RWPE1 (cell line): ENCODE measurements around the gene CAPN11.
A peak's percentile ranks its signal among the peaks of the same experiment; 100 is the strongest.

ENCODE experiments used
- CTCF ChIA-PET: fragments of 350-600 bp; sonication (Branson Sonifier 250); formaldehyde crosslinking; extraction: SDS; loops from one replicate; lab custom pipeline; 2021; lab: Yijun Ruan, JAX
- POLR2A ChIA-PET: fragments of 400-600 bp; formaldehyde crosslinking; extraction: SDS; loops from one replicate; lab custom pipeline; 2020; ENCODE audit warnings: antibody characterized with exemption; ENCODE audit not compliant: low non-redundant PET; lab: Yijun Ruan, JAX
- DNase-seq: peaks from one replicate; pipeline ENCODE4 v3.0.0; 2012; ENCODE audit warnings: low spot score
- H3K27ac ChIP-seq: fragments of 450-650 bp; 2 replicates; pipeline ENCODE4 v1.5.1; 2017
- TF ChIP-seq, protein P1 (sequence below): fragments of 450-650 bp; conservative IDR thresholded peaks from 2 replicates; pipeline ENCODE4 v1.5.1; 2017; ENCODE audit warnings: low read depth, mild to moderate bottlenecking

Gene CAPN11

DNA sequence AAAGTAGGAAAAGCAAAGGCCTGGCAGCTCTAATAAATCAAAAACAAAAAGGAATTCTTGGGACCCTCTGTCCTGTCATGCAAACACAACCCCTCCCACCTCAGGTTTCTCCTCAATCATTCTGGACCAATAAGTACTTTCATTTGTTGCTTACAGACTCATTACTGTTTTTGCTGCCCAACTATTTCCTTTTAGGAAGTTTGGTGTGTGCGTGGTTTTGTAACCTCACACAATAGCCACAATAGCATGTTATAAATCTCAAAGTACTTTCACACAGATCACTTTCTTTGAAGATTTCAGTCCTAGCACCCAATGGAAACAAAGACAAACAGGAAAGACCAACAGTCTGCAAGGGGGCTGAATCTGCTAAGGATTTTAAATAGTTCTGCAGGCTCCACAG is 35.8 kb upstream of the CAPN11 start:
- ChIA-PET CTCF (no interaction called here), POLR2A (no interaction called here)
- TF ChIP-seq, protein P1, sequence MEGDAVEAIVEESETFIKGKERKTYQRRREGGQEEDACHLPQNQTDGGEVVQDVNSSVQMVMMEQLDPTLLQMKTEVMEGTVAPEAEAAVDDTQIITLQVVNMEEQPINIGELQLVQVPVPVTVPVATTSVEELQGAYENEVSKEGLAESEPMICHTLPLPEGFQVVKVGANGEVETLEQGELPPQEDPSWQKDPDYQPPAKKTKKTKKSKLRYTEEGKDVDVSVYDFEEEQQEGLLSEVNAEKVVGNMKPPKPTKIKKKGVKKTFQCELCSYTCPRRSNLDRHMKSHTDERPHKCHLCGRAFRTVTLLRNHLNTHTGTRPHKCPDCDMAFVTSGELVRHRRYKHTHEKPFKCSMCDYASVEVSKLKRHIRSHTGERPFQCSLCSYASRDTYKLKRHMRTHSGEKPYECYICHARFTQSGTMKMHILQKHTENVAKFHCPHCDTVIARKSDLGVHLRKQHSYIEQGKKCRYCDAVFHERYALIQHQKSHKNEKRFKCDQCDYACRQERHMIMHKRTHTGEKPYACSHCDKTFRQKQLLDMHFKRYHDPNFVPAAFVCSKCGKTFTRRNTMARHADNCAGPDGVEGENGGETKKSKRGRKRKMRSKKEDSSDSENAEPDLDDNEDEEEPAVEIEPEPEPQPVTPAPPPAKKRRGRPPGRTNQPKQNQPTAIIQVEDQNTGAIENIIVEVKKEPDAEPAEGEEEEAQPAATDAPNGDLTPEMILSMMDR, result no peak
- H3K27ac ChIP-seq, result no peak overlapping the region
- no peak for DNase-seq

DNA sequence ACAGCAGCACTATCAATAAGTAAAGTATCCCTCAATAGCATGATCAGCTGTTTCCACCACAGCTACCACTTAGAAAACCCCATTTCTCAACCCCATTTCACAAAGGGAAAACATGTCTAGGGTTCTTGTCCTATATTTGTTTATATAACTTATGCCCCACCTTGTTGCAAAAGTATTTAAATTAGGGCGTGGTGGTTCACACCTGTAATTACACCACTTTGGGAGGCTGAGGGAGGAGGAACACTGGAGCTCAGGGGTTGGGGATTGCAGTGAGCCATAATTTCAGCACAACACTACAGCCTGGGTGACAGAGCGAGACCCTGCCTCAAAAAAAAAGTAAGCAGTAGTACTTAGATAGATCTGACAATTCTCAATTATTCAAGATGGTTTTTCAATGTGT is 35.1 kb upstream of the CAPN11 start:
- POLR2A ChIA-PET, result no interaction called here

DNA sequence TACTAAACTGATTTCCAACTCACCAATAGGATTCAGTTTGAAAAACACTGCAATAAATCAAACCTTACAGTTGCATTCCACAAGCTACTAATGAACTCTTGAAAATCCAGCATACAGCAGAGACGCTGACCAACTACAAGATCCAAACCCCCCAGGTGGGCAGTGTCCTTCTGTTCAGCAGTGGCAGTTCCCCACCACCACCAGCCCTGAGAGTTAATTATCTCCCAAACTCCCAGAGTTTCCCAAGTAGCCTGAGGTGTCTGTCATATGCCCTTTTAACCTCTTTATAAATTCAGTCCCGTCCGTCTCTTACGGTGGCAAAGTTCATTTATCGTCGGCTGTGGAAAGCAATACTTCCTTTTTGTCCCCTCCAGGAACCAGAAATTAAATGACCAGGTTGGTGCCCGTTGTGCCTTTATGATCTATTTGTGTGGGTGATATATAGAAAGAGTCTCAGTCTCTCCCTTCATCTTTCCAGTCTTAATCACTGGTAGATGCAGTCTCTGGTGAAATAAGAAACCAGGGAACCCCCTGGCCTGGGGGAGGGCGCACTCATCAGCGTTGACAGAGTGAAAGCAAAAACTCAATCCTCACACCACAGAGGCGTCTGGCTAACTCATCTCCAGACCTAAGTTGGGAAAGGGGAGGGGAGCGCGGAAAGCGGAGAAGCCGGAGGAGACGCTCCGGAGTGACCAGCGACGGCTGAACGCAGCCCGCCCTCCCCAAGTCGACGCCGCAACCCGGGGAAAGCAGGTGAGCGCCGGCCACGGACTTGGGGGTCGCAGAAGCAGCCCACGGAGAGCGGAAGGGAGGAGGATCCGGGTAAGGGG is 32.1 kb upstream of the CAPN11 start:
- ChIA-PET POLR2A (no interaction called here), CTCF (no interaction called here)
- TF ChIP-seq, protein P1, result no peak
- peak; percentile 74 for DNase-seq
- peak overlapping the region; percentile 89 for H3K27ac ChIP-seq

More for the DNA sequence above, 35.1 kb upstream of the CAPN11 start:
- DNase-seq, result no peak
- TF ChIP-seq, protein P1, result no peak
- CTCF ChIA-PET, result interaction anchor here (1.2 kb wide), 1 partner anchor 24 kb away, joined by 3 read pairs; no protein-coding TSS in a partner anchor
- no peak overlapping the region for H3K27ac ChIP-seq

DNA sequence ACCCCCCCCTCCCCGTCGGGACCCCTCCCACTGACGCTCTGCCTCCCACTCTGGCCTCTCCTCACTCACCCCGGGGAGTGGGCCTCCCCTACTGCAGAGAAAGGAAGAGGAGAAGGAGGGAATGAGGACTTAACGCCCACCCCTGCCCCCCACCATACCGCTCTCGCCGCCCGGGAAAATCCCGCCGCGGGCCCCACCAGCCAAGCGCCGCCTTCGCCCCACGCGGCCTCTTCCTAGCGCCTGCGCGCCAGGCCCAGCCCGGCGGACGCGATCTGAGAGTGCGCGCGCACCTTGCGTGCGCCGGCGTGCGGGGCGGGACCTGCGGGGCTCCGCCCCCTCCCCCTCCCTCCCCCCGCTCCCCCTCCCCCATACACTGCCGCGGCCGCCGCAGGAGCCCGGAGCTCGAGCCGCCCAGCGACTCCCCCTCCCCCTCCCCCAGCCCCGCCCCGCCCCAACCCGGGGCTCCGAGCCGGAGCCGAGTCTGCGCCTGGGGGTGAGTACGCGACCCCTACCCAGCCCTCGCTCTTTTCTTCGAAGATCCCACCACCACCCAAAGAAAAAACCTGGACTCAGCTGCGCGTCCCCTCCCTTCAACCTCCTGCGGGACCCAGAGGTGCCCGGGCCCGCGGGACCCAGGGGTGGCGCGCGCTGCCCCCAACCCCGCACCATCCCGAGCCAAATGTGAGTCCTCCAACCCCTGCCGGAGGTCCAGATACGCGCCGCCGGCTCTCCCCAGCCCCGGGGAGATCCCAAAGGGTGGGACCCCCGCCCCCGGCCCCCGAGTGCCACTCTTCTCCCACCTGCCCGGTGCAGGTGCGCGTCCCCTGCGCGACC is 31.2 kb upstream of the CAPN11 start, which contains the start of the genes MRPL14 and TMEM63B:
TSS of gene MRPL14 (minus strand) at position 267 of the 834 bp plus-strand sequence. CDS start 10,841 bp downstream, outside the sequence.
TSS of gene TMEM63B (plus strand) at position 369 of the 834 bp plus-strand sequence. CDS start 7,031 bp downstream, outside the sequence.
- TF ChIP-seq, protein P1, result no peak
- ChIA-PET CTCF (no interaction called here), POLR2A (interaction anchor here (0.6 kb wide), 1 partner anchor 31 kb away, joined by 3 read pairs; no protein-coding TSS in a partner anchor)
- H3K27ac ChIP-seq, result peak within 1 kb of the TSS; percentile 89
- peak; percentile 99 for DNase-seq

DNA sequence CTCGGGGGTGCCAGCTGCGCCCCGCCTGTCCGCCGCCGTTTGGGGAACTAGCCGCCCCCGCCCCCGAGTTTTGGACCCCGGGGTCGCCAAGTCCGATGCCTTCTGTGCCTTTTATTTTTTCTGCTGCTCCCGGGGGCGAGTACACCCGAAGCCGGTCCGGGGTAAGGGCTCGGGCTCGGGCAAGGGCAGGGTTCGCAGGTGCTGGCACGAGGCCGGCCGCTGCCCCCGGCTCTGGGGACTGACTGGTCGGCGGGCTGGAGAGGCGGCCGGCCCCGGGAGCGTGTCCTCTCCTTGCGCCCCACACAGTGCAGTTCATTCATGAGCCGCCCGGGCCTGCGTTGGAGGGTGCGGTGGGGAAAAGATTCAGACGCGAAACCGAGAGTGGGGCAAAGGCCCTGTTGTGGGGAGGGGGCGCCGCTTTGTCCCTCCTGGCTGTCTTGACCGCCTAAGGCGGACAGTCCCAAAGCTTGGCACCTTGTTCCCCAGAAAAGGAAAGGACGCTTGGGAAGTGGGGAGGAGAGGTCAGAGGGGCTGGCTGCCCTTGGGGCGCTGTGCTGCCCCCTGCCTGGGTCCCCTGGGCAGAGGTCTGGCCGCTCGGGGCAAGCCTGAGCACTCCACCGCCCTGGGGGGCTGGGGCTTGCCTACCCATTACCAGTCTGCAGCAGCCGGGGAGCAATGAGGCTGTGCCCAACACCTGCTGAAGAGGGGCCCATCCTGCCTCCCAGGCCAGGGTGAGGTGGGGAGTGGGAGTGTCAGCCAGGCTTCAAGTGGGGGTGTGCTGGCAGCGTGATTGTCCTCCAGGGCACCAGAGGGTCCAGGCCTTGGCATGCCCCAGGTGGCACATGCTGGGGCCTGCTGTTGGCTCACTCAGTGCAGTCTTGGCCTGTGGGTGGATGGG is 30.4 kb upstream of the CAPN11 start:
- H3K27ac ChIP-seq, result peak overlapping the region; percentile 89
- POLR2A ChIA-PET, result interaction anchor here (0.6 kb wide), 1 partner anchor 32 kb away, joined by 3 read pairs; no protein-coding TSS in a partner anchor
- peak; percentile 45 for DNase-seq
- TF ChIP-seq, protein P1, result no peak
- CTCF ChIA-PET, result no interaction called here
